Cortex of kidney (tissue), 1 donor: ENCODE results near the gene ANKEF1.

Source experiments
- DNase-seq: peaks from one replicate; lab custom pipeline; 2025; lab: John Stamatoyannopoulos, UW

The ANKEF1 gene

DNA sequence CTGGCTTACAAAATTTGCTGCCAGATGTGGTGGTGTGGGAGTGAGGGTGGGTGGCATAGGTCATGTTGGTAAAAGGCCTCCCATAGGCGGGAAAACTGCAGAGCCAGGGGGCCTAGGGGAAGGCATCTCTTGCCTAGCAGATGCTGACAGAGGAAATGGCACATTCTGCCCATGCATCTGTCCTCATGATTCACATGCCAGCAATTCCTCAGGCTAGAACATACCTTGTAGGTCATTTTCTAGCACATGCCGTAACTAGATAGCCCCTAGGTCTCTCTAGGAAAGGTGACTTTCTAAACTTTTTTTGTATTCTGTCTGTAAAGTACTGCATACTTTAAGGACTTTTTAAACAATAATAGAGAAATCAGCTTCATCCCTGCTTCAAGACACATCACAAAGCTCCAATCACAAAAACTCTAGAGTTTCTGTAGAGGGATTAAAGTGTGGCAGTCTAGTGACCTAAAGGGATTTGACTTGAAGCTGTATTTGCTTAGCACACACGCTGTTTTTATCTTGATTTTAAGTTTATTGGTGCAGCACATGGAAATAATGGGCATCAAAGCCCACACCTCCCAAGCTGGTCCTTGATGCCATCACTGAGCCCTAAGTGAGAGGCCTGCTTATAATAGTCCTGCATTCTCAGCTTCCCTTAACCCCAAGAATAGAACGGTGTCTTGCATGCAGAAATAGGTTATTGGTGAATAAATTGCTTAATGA is 55.2 kb downstream of the ANKEF1 start:
- no peak for DNase-seq

GRCh38 chr20:10090588-10091166 is 55.9 kb downstream of the ANKEF1 start:
- no peak for DNase-seq

DNA sequence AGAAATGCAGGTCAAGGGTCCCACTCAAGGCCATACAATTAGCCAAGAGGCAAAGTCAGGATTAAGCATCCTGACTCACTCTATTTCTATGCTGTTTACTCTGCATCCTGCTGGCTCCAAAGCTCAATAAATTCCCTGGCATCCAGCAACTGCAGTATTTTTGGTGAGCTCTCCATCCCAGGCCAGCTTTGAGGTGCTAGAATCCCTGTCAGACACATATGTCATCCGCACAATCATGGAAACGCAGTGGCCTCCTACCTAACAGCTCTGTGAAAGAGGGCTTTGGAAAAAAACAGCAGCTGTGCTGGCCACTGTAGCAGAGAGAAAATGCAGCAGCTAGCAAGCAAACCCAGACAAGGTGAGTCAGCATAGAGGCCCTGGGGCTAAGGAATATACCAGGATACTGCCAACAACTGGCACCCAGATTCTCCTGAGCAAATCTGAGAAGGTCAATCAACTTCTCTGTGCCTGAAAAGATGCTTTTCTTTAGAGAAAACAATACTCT is 58.4 kb downstream of the ANKEF1 start:
- no peak for DNase-seq

- DNase-seq: no peak
Measured at GRCh38 chr20:10094566-10095173, 59.9 kb downstream of the ANKEF1 start.

GRCh38 chr20:10096790-10097189 is 62.0 kb downstream of the ANKEF1 start:
- no peak for DNase-seq

- DNase-seq: no peak
Measured at GRCh38 chr20:10105046-10105445, 70.3 kb downstream of the ANKEF1 start.
